GM19463 (cell line): Measurements from ENCODE around the gene RBKS.

Experiments
- ATAC-seq: cut with Tn5 transposase; IDR thresholded peaks from one replicate; pipeline ENCODE4 v1.9.1; 2021; ENCODE audit warnings: mild to moderate bottlenecking, moderate library complexity; ENCODE audit not compliant: unreplicated experiment

The RBKS gene

GRCh38 chr2:27803046-27803445 is 87.1 kb downstream of the RBKS start:
- no peak for ATAC-seq

DNA sequence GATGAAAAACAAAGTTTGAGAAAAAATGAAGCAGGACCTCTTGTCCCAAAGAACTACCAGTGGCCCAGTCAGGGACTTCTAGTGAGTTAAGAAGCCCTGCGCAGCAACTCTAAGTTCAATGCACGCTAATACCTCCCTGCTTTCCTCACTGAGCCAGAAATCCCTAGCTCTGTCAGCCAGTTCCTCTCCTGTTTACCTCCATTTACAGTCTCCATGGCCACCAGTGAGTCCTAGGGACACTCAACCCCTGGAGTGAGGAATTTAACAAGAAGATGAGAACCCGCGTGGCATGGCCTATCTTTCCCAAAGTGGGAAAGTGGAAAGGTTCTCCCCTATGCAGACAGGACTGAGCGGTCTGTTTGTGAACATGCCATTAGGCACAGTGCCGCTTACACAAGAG is 87.6 kb downstream of the RBKS start:
- ATAC-seq = no peak

- no peak for ATAC-seq
Measured at GRCh38 chr2:27800856-27801255, 89.3 kb downstream of the RBKS start.

- ATAC-seq = no peak
Measured at GRCh38 chr2:27799646-27800010, 90.6 kb downstream of the RBKS start.

DNA sequence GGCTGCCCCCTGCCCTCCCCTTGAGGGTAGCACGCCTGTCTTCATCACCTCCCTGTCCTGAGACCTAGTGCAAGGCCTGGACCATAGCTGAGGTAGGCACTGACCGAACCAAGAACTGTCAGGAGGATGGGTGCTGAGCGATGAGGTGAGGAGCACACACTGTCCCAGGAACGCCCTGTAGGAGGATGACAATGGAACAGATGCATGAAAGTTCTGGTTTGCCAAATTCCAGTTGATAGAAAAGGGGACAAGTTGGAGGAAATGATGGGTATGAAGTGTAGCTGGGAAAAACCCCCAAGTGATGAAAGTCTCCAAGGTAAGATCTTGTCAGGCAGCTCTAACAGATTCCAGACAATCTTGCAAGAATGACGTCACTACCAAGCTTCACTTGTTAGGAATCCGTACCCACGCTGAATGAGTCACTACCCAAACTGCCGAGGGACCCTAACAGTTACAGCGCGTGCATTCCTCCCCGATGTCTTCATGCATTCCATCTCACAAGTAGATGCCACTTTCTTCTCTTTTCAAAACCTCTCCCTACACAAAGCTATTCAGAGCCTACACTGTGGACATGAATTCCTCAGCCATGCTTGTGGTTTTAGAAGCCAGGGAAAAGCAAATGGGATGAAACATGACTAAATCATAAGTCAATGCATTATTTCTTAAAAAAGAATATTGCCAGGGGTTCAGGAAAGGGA is 91.1 kb downstream of the RBKS start:
- ATAC-seq = no peak

GRCh38 chr2:27798486-27798885 is 91.7 kb downstream of the RBKS start:
- no peak for ATAC-seq

DNA sequence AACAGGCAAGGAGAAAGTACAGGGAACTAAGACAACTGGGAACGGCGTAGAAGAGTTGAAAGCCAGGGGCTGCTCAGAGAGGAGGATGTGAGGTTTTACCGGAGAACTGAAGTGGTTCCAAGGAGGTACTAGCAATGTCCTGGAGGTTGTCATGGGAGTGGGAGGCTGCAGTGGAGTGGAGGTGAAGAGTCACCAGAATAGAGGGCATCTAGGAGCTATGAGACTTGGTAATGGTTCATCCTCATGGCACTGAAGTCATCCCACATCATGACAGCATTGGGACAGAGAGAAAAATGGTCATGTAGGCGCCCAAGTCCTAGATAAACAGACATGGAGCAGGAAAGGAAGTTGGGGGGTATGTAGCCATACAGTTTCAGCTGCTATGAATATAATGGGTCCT is 92.3 kb downstream of the RBKS start:
- ATAC-seq = no peak

DNA sequence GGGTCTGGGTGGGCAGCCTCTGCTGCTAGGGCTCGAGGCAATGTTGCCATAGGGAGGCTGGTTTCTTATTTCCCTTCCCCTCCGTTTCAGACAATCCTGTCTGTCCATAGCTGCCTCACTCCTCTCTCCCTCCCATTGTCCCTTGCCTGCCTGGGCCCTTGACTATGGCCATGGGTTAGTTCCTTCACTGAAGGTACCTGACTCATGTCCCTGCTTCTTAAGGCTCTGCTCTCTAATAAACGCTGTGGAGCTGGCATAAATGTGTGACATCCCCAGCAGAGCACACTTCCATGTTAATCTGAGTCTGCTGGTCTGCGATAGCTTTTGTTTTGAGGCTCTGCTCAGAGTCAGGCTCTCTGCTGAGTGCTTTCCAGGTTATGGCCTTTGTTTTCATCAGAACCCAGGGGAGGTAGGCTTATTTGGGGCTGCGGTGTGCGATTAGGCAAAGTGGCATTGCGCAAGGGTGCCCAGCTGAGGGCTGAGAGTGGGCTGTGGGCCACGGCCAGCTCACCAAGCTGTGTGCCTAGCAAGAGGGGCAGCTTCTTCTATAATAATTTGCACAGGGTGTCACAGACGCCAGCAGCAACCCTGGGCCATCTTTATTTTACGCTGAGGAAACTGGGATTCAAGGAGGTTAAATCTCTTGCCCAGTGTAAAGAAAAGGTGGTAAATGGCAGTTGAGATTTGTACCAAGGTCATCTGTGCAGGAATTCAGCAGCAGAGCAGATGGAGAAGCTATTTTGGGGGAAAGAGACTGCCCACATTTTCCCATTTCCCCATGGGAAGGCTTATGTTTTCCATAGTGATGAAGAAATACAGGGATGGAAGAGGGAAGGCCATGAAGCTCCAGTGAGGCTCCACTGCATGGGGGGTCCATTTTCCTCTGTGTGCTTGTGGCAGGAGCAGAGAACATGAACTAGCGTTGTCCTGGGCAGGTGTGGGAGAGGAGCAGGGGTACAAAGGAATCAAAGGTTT is 93.1 kb downstream of the RBKS start:
- ATAC-seq = no peak

- ATAC-seq = no peak
Measured at GRCh38 chr2:27795868-27796277, 94.3 kb downstream of the RBKS start.

DNA sequence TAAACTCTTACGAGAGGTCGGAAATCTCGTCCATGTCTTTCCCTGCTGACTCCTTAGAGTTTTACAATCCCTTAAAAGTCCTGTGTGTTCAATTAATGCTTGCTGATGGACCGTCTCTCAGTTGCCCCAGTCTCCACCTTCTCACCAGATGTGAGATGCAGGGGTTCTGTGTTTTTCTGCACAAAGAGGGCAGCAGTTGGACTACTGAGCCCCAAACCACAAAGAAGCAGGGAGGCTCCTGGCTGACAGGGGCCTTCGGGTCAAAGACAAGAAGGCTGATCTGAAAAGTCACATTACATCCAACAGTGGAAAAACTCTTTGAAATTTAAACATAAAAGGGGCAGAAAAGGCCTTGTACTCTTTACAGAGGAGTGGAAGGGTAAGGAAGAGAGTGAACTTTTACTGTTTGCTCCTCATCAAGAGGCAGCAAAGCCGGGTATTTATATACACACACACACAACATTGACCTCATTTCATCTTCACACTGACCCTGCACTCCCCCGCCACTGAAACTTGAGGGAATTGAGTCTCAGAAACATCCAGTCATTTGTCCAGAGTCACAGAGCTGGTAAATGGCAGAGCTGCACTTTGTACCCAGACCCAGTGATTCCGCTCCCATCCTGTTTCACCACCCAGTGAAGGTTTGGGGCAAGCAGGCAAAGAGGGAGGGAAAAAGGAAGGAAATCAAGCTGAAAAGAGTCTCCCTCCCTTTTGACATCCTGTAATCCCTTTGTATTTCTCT is 94.9 kb downstream of the RBKS start:
- no peak for ATAC-seq

DNA sequence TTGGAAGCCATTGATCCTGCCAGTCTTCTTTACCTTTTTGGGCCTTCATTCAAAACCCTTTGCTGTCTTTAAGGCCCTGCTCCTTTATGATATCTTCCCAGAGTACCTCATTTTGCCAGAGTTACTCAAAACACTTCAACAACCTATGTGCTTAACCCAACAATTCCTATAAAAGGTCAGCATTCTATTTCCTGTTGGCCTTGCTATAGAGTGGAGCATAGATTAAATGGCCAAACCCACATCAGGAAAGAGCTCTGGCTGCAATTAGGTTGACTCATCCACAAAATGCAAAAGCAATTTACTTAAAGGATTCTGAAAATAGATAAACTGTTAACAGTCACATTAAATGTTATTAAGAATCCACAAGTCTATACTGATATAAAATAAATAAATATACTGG is 97.4 kb downstream of the RBKS start:
- no peak for ATAC-seq

DNA sequence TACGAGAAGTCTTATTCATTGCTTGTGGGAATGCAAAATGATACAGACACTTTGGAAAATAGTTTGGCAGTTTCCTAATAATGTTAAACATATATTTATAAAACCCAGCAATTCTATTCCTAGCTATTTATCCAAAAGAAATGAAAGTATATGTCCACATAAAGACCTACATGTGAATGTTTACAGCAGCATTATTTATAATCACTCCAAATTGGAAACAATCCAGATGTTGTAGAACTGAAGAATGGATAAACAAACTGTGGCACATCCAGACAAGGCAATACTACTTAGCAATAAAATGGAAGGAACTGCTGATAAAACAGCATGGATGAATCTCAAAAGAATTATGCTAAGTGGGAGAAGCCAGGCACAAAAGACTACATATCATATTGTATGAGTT is 99.4 kb downstream of the RBKS start:
- no peak for ATAC-seq

- no peak for ATAC-seq
Measured at GRCh38 chr2:27782701-27783100, 107.5 kb downstream of the RBKS start.

DNA sequence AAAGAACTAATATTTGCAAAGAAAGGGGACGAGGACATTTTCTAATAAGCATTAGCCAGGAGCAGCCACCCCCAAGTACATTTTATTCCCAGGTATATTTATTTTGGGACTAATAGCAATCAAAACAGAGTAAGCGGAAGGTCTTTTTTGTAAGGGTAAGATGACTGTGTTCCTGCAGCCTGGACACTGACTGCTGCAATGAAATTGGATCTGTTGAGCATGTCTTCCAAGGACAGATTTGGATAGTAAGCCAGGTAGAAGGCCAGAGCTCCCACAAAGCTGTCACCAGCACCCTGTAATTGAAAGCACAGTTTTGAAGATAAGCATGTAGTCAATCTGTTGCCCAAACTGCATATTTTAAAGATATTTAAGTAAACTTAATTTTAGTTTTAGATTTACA is 108.7 kb downstream of the RBKS start:
- ATAC-seq = no peak

- ATAC-seq = no peak
Measured at GRCh38 chr2:27779417-27780055, 110.7 kb downstream of the RBKS start.

GRCh38 chr2:27776696-27777095 is 113.5 kb downstream of the RBKS start:
- no peak for ATAC-seq

- ATAC-seq = no peak
Measured at GRCh38 chr2:27776097-27776496, 114.1 kb downstream of the RBKS start.

- ATAC-seq = no peak
Measured at GRCh38 chr2:27773959-27774358, 116.2 kb downstream of the RBKS start.

DNA sequence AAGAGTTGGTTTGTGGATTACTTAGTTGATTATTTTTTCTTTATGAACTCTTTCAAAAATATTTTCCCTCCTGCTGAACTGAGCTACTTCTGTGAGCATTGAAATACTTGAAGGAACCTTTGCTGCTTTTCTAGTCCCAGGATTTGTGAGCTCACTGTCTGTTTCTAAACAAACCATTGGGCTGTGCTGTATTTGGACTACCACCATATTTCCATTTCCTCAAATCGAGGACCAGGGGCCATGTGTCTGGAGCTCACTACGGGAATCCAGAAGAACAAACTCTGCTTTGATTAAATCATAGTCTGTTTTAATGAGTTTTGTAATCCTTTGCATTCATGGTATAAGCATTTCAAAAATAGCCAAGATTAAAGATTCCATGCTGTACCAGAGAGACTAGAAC is 117.4 kb downstream of the RBKS start:
- ATAC-seq = no peak

GRCh38 chr2:27771548-27772335 is 118.4 kb downstream of the RBKS start, which contains the start of gene MRPL33:
Gene MRPL33, plus strand, starts transcription at chr2:27771719. Its CDS starts 59 bp downstream, at chr2:27771778.
- peak; percentile 99 for ATAC-seq
